Liver (tissue), 9 donors: ENCODE measurements around the gene LGALS7B. TPM values are rescaled to one million over a fixed set of nuclear protein-coding genes. Genes with fewer than 3 reads are reported as not detected.
"Not testable (repeated sequence)": the region's sequence is repeated elsewhere in the genome, so short reads cannot be mapped to it uniquely, and the experiment has no call there.

Source experiments
- DNase-seq: peaks from one replicate; pipeline ENCODE4 v3.0.0-alpha.2; 2017; ENCODE audit warnings: low spot score
- H3K27ac ChIP-seq, 2 donors: one replicate each; pipeline ENCODE4 v1.7.0; 2013; ENCODE audit warnings: inconsistent platforms in 2 of 2, low read length in 2 of 2, control low read depth in 1 of 2, low read depth in 1 of 2, mild to moderate bottlenecking in 1 of 2
- H3K27me3 ChIP-seq, 4 donors: one replicate each; pipeline versions ENCODE4 v1.6.1 to v1.7.0; 2013; ENCODE audit warnings: low read length in 3 of 4, inconsistent platforms in 1 of 4, mild to moderate bottlenecking in 1 of 4, moderate library complexity in 1 of 4; ENCODE audit not compliant: control insufficient read depth in 4 of 4, insufficient read depth in 4 of 4
- H3K36me3 ChIP-seq, 4 donors: one replicate each; pipeline versions ENCODE4 v1.6.1 to v1.7.0; 2013; ENCODE audit warnings: low read length in 3 of 4, mild to moderate bottlenecking in 3 of 4, low read depth in 1 of 4, moderate library complexity in 1 of 4; ENCODE audit not compliant: control insufficient read depth in 4 of 4, insufficient read depth in 3 of 4
- H3K4me1 ChIP-seq, 4 donors: one replicate each; pipeline versions ENCODE4 v1.6.1 to v1.7.0; 2013; ENCODE audit warnings: low read length in 3 of 4, mild to moderate bottlenecking in 3 of 4, moderate library complexity in 1 of 4; ENCODE audit not compliant: control insufficient read depth in 4 of 4, insufficient read depth in 4 of 4
- H3K4me3 ChIP-seq, 3 donors: one replicate each; pipeline versions ENCODE4 v1.6.1 to v1.7.0; 2013; ENCODE audit warnings: low read length in 3 of 3, control low read depth in 1 of 3, low read depth in 1 of 3, mild to moderate bottlenecking in 1 of 3
- H3K9ac ChIP-seq, 2 donors: one replicate each; pipeline ENCODE4 v1.7.0; 2013; ENCODE audit warnings: low read length in 2 of 2, mild to moderate bottlenecking in 2 of 2, moderate library complexity in 2 of 2, control low read depth in 1 of 2, low read depth in 1 of 2
- H3K9me3 ChIP-seq, 4 donors: one replicate each; pipeline versions ENCODE4 v1.6.1 to v1.7.0; 2013; ENCODE audit warnings: low read length in 3 of 4; ENCODE audit not compliant: control insufficient read depth in 4 of 4
- EGR1 ChIP-seq, 2 donors: IDR thresholded peaks; 2 replicates each; pipeline ENCODE4 v1.6.1; 2016 to 2018; ENCODE audit warnings: antibody characterized with exemption in 2 of 2, low read depth in 2 of 2
- FOXA2 ChIP-seq: IDR thresholded peaks from 2 replicates; pipeline ENCODE4 v1.6.1; 2016; ENCODE audit warnings: antibody characterized with exemption
- HNF4A ChIP-seq, 2 donors: conservative IDR thresholded peaks; 2 replicates each; pipeline ENCODE4 v1.6.1; 2016; ENCODE audit warnings: antibody characterized with exemption in 2 of 2, mild to moderate bottlenecking in 2 of 2
- HNF4G ChIP-seq: IDR thresholded peaks from 2 replicates; pipeline ENCODE4 v1.6.1; 2016; ENCODE audit warnings: antibody characterized with exemption
- NR2F2 ChIP-seq: IDR thresholded peaks from 2 replicates; pipeline ENCODE4 v1.6.1; 2016; ENCODE audit warnings: antibody characterized with exemption
- RAD21 ChIP-seq, 2 donors: IDR thresholded peaks; 2 replicates each; pipeline ENCODE4 v1.6.1; 2016; ENCODE audit warnings: antibody characterized with exemption in 2 of 2, mild to moderate bottlenecking in 2 of 2
- RXRA ChIP-seq, 2 donors: IDR thresholded peaks; 2 replicates each; pipeline ENCODE4 v1.6.1; 2017 to 2018; ENCODE audit warnings: antibody characterized with exemption in 2 of 2, mild to moderate bottlenecking in 1 of 2
- SP1 ChIP-seq: IDR thresholded peaks from 2 replicates; pipeline ENCODE4 v1.6.1; 2018; ENCODE audit warnings: antibody characterized with exemption, mild to moderate bottlenecking
- TAF1 ChIP-seq: conservative IDR thresholded peaks from 2 replicates; pipeline ENCODE4 v1.6.1; 2016; ENCODE audit warnings: antibody characterized with exemption, mild to moderate bottlenecking
- YY1 ChIP-seq: IDR thresholded peaks from 2 replicates; pipeline ENCODE4 v1.6.1; 2016; ENCODE audit warnings: antibody characterized with exemption, mild to moderate bottlenecking
- WGBS: extraction: QIAGEN DNeasy Blood & Tissue Kit; methylation state at CpG from one replicate; pipeline ENCODE4 v1.1.7; 2013; 5-methylcytosine and 5-hydroxymethylcytosine counted together
- polyA plus RNA-seq, 2 donors: library from polyadenylated mRNA; stranded (reverse) in 1 of 2; unstranded in 1 of 2; fragments of 200-250 nt in 1 of 2; fragments of >200 nt in 1 of 2; fragmentation: Nextera tagmentation in 1 of 2; extraction: Ambion mirVana in 1 of 2; gene quantifications; one replicate each; pipeline versions ENCODE4 v1.2.1 to v1.2.3, GENCODE V29; 2013 to 2015
- total RNA-seq, 2 donors: library from RNA; depleted of rRNA; stranded (reverse); fragments of >200 nt; gene quantifications; one replicate each; pipeline ENCODE4 v1.2.3, GENCODE V29; 2014
- TF ChIP-seq, protein P1 (sequence below): IDR thresholded peaks from 2 replicates; pipeline ENCODE4 v1.6.1; 2016; ENCODE audit warnings: antibody characterized with exemption
- TF ChIP-seq, protein P2 (sequence below): IDR thresholded peaks from 2 replicates; pipeline ENCODE4 v1.6.1; 2016; ENCODE audit warnings: antibody characterized with exemption, mild to moderate bottlenecking
- TF ChIP-seq, protein P3 (sequence below): fragments of 150-350 bp; IDR thresholded peaks from 2 replicates; pipeline ENCODE4 v1.5.1; 2017; ENCODE audit warnings: improper control_type of control experiment, low read depth, low read length; ENCODE audit not compliant: missing input control
- TF ChIP-seq, protein P4 (sequence below): IDR thresholded peaks from 2 replicates; pipeline ENCODE4 v1.6.1; 2016; ENCODE audit warnings: antibody characterized with exemption
- donor health status: healthy.
- donor health status: healthy.
- donor health status: healthy.
- donor health status: healthy.
- donor health status: healthy.

The LGALS7B gene
- total and polyA plus RNA-seq, 4 donors: 0.36 TPM; not detected in 3

DNA sequence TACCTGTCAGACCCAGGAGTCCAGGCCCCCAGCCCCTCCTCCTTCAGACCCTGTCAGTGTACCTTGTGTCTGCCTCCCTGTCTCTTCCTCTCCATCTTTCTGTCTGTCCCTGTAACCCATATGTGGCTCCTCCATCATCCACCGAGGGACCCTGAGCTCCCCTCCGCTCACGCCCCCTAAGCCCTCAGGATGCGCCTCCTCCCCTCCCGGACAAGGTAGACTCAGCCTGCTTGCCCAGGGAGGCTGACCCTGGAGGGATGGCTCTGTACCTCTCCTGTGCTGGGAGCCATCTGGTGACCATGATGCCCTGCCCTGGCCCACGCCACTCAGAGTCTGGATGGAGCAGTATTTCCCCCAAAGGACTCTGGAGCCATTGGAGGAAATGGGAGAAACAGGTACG is 43.7 kb upstream of the LGALS7B start:
- Histone ChIP-seq H3K27me3 (no peaks in the 10 kb centered on the region), H3K9ac (no peak overlapping the region), H3K27ac (no peak overlapping the region), H3K4me3 (no peak overlapping the region), H3K36me3 (no peaks in the 10 kb centered on the region), H3K4me1 (no peaks in the 10 kb centered on the region), H3K9me3 (no peaks in the 10 kb centered on the region)
- no peak for DNase-seq
- TF ChIP-seq, protein P1, sequence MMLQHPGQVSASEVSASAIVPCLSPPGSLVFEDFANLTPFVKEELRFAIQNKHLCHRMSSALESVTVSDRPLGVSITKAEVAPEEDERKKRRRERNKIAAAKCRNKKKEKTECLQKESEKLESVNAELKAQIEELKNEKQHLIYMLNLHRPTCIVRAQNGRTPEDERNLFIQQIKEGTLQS: no peak
- TF ChIP-seq EGR1 (IDR thresholded peaks at IDR 0.05; ENCODE audit: low read depth in 2 of 2) (no peak), TAF1 (no peak), NR2F2 (no peak)
- TF ChIP-seq, protein P2, sequence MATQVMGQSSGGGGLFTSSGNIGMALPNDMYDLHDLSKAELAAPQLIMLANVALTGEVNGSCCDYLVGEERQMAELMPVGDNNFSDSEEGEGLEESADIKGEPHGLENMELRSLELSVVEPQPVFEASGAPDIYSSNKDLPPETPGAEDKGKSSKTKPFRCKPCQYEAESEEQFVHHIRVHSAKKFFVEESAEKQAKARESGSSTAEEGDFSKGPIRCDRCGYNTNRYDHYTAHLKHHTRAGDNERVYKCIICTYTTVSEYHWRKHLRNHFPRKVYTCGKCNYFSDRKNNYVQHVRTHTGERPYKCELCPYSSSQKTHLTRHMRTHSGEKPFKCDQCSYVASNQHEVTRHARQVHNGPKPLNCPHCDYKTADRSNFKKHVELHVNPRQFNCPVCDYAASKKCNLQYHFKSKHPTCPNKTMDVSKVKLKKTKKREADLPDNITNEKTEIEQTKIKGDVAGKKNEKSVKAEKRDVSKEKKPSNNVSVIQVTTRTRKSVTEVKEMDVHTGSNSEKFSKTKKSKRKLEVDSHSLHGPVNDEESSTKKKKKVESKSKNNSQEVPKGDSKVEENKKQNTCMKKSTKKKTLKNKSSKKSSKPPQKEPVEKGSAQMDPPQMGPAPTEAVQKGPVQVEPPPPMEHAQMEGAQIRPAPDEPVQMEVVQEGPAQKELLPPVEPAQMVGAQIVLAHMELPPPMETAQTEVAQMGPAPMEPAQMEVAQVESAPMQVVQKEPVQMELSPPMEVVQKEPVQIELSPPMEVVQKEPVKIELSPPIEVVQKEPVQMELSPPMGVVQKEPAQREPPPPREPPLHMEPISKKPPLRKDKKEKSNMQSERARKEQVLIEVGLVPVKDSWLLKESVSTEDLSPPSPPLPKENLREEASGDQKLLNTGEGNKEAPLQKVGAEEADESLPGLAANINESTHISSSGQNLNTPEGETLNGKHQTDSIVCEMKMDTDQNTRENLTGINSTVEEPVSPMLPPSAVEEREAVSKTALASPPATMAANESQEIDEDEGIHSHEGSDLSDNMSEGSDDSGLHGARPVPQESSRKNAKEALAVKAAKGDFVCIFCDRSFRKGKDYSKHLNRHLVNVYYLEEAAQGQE: no peak
- 94% methylated on average over 7 of the region's 7 CpGs for WGBS

DNA sequence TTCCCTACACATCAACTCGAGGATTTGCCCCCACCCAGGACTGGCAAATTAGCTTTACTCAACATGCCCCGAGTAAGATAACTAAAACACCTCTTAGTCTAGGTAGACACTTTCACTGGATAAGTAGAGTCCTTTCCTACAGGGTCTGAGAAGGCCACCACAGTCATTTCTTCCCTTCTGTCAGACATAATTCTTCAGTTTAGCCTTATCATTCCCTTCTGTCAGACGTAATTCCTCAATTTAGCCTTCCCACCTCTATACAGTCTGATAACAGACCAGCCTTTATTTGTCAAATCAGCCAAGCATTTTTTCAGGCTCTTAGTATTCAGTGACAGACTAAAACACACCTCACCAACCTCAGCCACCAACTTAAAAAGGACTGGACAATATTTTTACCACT is 35.2 kb upstream of the LGALS7B start:
- 82% methylated on average over 3 of the region's 3 CpGs for WGBS
- H3K9ac ChIP-seq, H3K36me3 ChIP-seq, H3K9me3 ChIP-seq, H3K27ac ChIP-seq, H3K4me3 ChIP-seq, H3K27me3 ChIP-seq, DNase-seq, H3K4me1 ChIP-seq: not testable (repeated sequence)

DNA sequence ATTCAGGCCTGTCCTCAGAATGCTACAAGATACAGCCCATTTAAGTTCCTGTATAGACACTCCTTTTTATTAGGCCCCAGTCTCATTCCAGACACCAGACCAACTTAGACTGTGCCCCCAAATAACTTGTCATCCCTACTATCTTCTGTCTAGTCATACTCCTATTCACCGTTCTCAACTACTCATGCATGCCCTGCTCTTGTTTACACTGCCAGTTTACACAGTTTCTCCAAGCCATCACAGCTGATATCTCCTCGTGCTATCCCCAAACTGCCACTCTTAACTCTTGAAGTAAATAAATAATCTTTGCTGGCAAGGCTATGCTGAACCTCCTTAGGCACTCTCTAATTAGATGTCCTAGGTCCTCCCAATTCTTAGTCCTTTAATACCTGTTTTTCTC is 34.8 kb upstream of the LGALS7B start:
- not testable (repeated sequence) for H3K27me3 ChIP-seq, H3K27ac ChIP-seq, H3K4me1 ChIP-seq, H3K9ac ChIP-seq, H3K9me3 ChIP-seq, H3K4me3 ChIP-seq, DNase-seq, H3K36me3 ChIP-seq
- 93% methylated on average over 1 of the region's 2 CpGs for WGBS

DNA sequence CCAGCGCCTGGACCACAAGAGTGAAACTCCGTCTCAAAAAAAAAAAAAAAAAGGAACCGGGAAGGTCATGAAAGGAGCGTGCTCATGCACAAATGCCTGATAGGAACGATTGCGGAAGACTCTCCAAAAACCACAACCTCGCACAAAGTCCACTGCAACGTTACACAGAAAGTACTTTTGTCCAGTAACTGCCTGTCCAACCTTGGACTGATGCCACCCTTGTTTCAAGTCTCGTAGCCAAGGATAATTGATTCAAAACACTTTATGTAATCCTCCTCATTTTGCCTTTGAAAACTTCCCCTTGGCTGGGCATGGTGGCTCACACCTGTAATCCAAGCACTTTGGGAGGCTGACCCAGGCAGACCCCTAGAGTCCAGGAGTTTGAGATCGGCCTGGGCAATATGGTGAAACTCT is 29.4 kb upstream of the LGALS7B start:
- peak overlapping the region; percentile 87 to 96 for H3K27ac ChIP-seq
- no peak overlapping the region for H3K4me3 ChIP-seq
- WGBS: 19% methylated on average over 10 of the region's 10 CpGs
- no peak for DNase-seq
- no peaks in the 10 kb centered on the region for H3K36me3 ChIP-seq
- peaks cover 0 to 6% (median 2%) of the 10 kb centered on the region in 4 donors for H3K4me1 ChIP-seq
- no peaks in the 10 kb centered on the region for H3K27me3 ChIP-seq
- no peaks in the 10 kb centered on the region for H3K9me3 ChIP-seq
- no peak overlapping the region for H3K9ac ChIP-seq
- TF ChIP-seq YY1 (peak; percentile 91), RXRA (IDR thresholded peaks at IDR 0.05) (peak; percentile 92 to 97), TAF1 (peak; percentile 23), EGR1 (IDR thresholded peaks at IDR 0.05; ENCODE audit: low read depth in 2 of 2) (peak; percentile 14 to 69), HNF4G (peak; percentile 99), HNF4A (conservative IDR thresholded peaks at IDR 0.05) (peak; percentile 98 to 99), SP1 (peak; percentile 98), RAD21 (IDR thresholded peaks at IDR 0.05) (peak; percentile 57 to 65), FOXA2 (peak; percentile 80)
- TF ChIP-seq, protein P3, sequence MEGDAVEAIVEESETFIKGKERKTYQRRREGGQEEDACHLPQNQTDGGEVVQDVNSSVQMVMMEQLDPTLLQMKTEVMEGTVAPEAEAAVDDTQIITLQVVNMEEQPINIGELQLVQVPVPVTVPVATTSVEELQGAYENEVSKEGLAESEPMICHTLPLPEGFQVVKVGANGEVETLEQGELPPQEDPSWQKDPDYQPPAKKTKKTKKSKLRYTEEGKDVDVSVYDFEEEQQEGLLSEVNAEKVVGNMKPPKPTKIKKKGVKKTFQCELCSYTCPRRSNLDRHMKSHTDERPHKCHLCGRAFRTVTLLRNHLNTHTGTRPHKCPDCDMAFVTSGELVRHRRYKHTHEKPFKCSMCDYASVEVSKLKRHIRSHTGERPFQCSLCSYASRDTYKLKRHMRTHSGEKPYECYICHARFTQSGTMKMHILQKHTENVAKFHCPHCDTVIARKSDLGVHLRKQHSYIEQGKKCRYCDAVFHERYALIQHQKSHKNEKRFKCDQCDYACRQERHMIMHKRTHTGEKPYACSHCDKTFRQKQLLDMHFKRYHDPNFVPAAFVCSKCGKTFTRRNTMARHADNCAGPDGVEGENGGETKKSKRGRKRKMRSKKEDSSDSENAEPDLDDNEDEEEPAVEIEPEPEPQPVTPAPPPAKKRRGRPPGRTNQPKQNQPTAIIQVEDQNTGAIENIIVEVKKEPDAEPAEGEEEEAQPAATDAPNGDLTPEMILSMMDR: no peak
- TF ChIP-seq, protein P2: peak; percentile 79
- TF ChIP-seq, protein P4, sequence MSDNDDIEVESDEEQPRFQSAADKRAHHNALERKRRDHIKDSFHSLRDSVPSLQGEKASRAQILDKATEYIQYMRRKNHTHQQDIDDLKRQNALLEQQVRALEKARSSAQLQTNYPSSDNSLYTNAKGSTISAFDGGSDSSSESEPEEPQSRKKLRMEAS: peak; percentile 87
- TF ChIP-seq, protein P1: peak; percentile 69
